Measurements from ENCODE around the gene FN1. TPM values are rescaled to one million over a fixed set of nuclear protein-coding genes. Genes with fewer than 3 reads are reported as not detected.

Gene FN1
- total and polyA plus RNA-seq, 9 donors = 96.3 to 979 (median 287) TPM

GRCh38 chr2:215425021-215425782 is 10.7 kb downstream of the FN1 start:
- Histone ChIP-seq H3K27me3 (no peaks in the 10 kb centered on the region), H3K9me3 (no peaks in the 10 kb centered on the region), H3K36me3 (no peaks in the 10 kb centered on the region), H3K27ac (no peak overlapping the region), H3K4me3 (no peak overlapping the region), H3K4me1 (ENCODE audit: insufficient read depth) (no peaks in the 10 kb centered on the region)
- no peak for DNase-seq
- intact Hi-C loops (cut with DNase I) = no loop called here
- no peak for TF ChIP-seq POLR2A (IDR thresholded peaks at IDR 0.05)
- no peak for TF ChIP-seq EP300 (IDR thresholded peaks at IDR 0.05)
- TF ChIP-seq CTCF (IDR thresholded peaks at IDR 0.05) = no peak
- WGBS, 3 donors = 77 to 87% (median 83%) methylated on average over 11 of the region's 11 CpGs

- Histone ChIP-seq H3K27ac (no peak overlapping the region), H3K4me1 (ENCODE audit: insufficient read depth) (no peaks in the 10 kb centered on the region), H3K27me3 (no peaks in the 10 kb centered on the region), H3K4me3 (no peak overlapping the region), H3K9me3 (no peaks in the 10 kb centered on the region), H3K36me3 (no peaks in the 10 kb centered on the region)
- no peak for TF ChIP-seq EP300 (IDR thresholded peaks at IDR 0.05)
- no peak for TF ChIP-seq POLR2A (IDR thresholded peaks at IDR 0.05)
- TF ChIP-seq CTCF (IDR thresholded peaks at IDR 0.05) = no peak
- WGBS, 3 donors = 94 to 95% (median 95%) methylated on average over 12 of the region's 12 CpGs
- no peak for DNase-seq
- intact Hi-C loops (cut with DNase I) = no loop called here
These were observed 11.8 kb downstream of the FN1 start for GRCh38 chr2:215423928-215424540.

GRCh38 chr2:215423234-215423633 is 12.6 kb downstream of the FN1 start:
- intact Hi-C loops (cut with DNase I) = no loop called here
- H3K4me3 ChIP-seq = no peak overlapping the region
- WGBS, 3 donors = 70 to 81% (median 75%) methylated on average over 3 of the region's 3 CpGs
- DNase-seq = no peak
- no peaks in the 10 kb centered on the region for H3K27me3 ChIP-seq
- no peaks in the 10 kb centered on the region for H3K36me3 ChIP-seq
- no peak for TF ChIP-seq EP300 (IDR thresholded peaks at IDR 0.05)
- no peak for TF ChIP-seq POLR2A (IDR thresholded peaks at IDR 0.05)
- H3K27ac ChIP-seq = no peak overlapping the region
- no peaks in the 10 kb centered on the region for H3K4me1 ChIP-seq (ENCODE audit: insufficient read depth)
- no peaks in the 10 kb centered on the region for H3K9me3 ChIP-seq

- Histone ChIP-seq H3K4me1 (ENCODE audit: insufficient read depth) (peaks cover under 1% of the 10 kb centered on the region), H3K36me3 (no peaks in the 10 kb centered on the region), H3K27me3 (no peaks in the 10 kb centered on the region), H3K4me3 (no peak overlapping the region), H3K27ac (no peak overlapping the region), H3K9me3 (no peaks in the 10 kb centered on the region)
- no peak for DNase-seq
- TF ChIP-seq CTCF (IDR thresholded peaks at IDR 0.05) (no peak), EP300 (IDR thresholded peaks at IDR 0.05) (no peak), POLR2A (IDR thresholded peaks at IDR 0.05) (no peak)
- WGBS, 3 donors = 96 to 97% (median 96%) methylated on average over 4 of the region's 4 CpGs
- intact Hi-C loops (cut with DNase I) = no loop called here
These were observed 13.2 kb downstream of the FN1 start for GRCh38 chr2:215422676-215423075.
